PFSK-1 (cell line): ENCODE data around the gene CFAP299.

Experiments used
- TAF1 ChIP-seq: IDR thresholded peaks from 2 replicates; pipeline ENCODE4 v1.6.1; 2012; ENCODE audit warnings: low read length, control low read depth, borderline replicate concordance; ENCODE audit not compliant: insufficient read depth
- TF ChIP-seq, protein P1 (sequence below), 2 experiments: IDR thresholded peaks; 2 replicates each; pipeline versions ENCODE4 v1.6.1 to v1.8.0; 2011 to 2012; ENCODE audit warnings: low read depth in 2 of 2, low read length in 2 of 2, control low read depth in 1 of 2, inconsistent platforms in 1 of 2, mild to moderate bottlenecking in 1 of 2, moderate library complexity in 1 of 2; ENCODE audit not compliant: insufficient read depth in 1 of 2

DNA sequence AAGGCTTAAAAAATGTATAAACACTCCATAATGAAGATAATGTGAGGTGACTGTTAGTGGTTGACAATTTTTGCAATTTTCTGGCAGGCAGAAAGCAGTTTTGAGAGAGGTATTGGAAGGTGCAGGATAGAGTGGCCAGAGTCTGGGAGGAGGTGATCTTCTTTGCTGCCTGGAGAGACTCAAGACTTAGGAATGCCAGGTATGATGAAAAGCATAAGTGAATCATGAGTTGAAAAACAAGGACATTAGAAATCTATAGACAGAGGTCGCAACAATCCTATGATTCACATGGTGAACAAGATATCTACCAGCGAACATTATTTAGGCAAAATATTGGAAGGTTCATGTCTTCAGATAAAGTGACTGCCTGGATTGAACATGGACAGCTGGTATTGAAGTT, 118.5 kb downstream of the CFAP299 start:
- TF ChIP-seq TAF1 = no peak
- TF ChIP-seq, protein P1, sequence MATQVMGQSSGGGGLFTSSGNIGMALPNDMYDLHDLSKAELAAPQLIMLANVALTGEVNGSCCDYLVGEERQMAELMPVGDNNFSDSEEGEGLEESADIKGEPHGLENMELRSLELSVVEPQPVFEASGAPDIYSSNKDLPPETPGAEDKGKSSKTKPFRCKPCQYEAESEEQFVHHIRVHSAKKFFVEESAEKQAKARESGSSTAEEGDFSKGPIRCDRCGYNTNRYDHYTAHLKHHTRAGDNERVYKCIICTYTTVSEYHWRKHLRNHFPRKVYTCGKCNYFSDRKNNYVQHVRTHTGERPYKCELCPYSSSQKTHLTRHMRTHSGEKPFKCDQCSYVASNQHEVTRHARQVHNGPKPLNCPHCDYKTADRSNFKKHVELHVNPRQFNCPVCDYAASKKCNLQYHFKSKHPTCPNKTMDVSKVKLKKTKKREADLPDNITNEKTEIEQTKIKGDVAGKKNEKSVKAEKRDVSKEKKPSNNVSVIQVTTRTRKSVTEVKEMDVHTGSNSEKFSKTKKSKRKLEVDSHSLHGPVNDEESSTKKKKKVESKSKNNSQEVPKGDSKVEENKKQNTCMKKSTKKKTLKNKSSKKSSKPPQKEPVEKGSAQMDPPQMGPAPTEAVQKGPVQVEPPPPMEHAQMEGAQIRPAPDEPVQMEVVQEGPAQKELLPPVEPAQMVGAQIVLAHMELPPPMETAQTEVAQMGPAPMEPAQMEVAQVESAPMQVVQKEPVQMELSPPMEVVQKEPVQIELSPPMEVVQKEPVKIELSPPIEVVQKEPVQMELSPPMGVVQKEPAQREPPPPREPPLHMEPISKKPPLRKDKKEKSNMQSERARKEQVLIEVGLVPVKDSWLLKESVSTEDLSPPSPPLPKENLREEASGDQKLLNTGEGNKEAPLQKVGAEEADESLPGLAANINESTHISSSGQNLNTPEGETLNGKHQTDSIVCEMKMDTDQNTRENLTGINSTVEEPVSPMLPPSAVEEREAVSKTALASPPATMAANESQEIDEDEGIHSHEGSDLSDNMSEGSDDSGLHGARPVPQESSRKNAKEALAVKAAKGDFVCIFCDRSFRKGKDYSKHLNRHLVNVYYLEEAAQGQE (IDR thresholded peaks at IDR 0.05; ENCODE audit: insufficient read depth in 1 of 2, low read depth in 2 of 2, low read length in 2 of 2) = no peak
